Motor neuron (in vitro differentiated cells): Measurements from ENCODE around the gene MINAR1. TPM values are rescaled to one million over a fixed set of nuclear protein-coding genes. Genes with fewer than 3 reads are reported as not detected.

ENCODE experiments used
- ATAC-seq, 8 experiments: fragments of 200-7000 bp; cut with Tn5 transposase; replicated peaks in 6 of 8; 2 replicates each; pipeline ENCODE4 v1.8.0; 2021; ENCODE audit warnings: mild to moderate bottlenecking in 8 of 8, moderate library complexity in 8 of 8
- H3K27ac ChIP-seq, 2 donors: fragments of 250-450 bp; sonication (Bioruptor Pico); 2 replicates each; pipeline ENCODE4 v1.9.0; 2021; ENCODE audit warnings: antibody characterized with exemption in 2 of 2, mild to moderate bottlenecking in 2 of 2, moderate library complexity in 1 of 2
- H3K4me1 ChIP-seq, 2 donors: fragments of 250-450 bp; sonication (Bioruptor Pico); replicated peaks in 1 of 2; 2 replicates each; pipeline ENCODE4 v1.6.1; 2021; ENCODE audit warnings: antibody characterized with exemption in 2 of 2, mild to moderate bottlenecking in 2 of 2, moderate library complexity in 1 of 2
- H3K4me3 ChIP-seq, 5 donors: fragments of 250-450 bp; sonication (Bioruptor Pico); 2 replicates each; pipeline ENCODE4 v1.9.0; 2021; ENCODE audit warnings: antibody characterized with exemption in 5 of 5, mild to moderate bottlenecking in 5 of 5, moderate library complexity in 4 of 5
- WGBS, 10 experiments: fragments of 450-650 bp; shearing (Covaris generic); methylation state at CpG; one replicate each; pipeline ENCODE4 v1.0.0; 2022; 5-methylcytosine and 5-hydroxymethylcytosine counted together
- in situ Hi-C, 9 experiments: fragments of 400-800 bp; cut with MboI; loops; one replicate each; pipeline ENCODE4 v1.15.0; 2021; ENCODE audit warnings: low sequenced_read_pairs in 9 of 9, low pct_unique_long_range_greater_than_20kb in 2 of 9; ENCODE audit not compliant: unreplicated experiment in 9 of 9
- total RNA-seq, 8 experiments: library from RNA; unstranded; fragments of 300-600 nt; gene quantifications; 2 replicates each; pipeline versions ENCODE4 v1.2.3 to v1.2.4, GENCODE V29; 2022

Gene MINAR1
- total RNA-seq, 8 experiments from 2014 or later, result 1.4 to 18.6 (median 8.1) TPM

DNA sequence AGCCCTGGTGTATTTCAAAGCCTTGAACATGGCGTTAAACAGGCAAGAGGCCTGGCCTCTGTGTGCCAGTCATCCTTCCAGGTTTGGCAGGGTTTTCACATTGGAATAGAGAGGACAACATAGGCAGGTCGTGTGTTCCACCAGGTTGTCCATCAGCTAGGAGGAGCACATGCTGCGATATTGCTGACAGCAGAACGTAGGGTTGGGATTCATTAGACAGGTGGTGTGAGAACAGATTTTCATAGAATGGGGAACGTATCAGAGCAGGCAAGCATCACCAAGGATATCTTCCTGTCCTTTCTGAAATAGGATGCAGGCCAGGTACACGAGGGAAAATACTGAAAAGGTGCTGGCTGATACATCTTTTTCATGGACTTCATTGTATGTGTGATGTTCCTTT lies 26.4 kb downstream of the MINAR1 start:
- in situ Hi-C loops, result no loop called here
- Histone ChIP-seq H3K4me3 (no peak overlapping the region), H3K4me1 (no peaks in the 10 kb centered on the region), H3K27ac (no peak overlapping the region)
- 7 to 100% (median 84%) methylated on average over 1 to 6 of the region's 6 CpGs; no CpG with 5 or more reads in 2 of the 10 experiments for WGBS, 10 experiments
- ATAC-seq, result no peak

DNA sequence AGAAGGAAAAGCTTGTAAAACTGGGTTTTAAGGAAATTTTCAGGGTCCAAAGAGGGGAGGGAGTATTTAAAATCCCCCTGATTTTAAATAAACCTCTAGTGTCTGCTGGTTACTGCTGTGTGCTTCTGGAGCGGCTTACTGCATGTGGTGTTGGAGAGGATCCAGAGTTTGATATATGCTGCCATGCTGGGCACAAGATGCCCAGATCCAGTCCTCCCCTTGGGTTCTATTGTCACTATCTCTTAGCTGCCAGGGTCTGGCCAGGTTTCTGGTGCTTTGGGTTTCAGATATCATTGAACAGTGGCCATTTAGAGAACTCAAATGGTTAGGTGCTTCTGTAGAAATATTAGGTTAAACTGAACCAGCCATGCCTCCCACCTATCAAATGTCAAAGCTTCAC lies 27.5 kb downstream of the MINAR1 start:
- H3K27ac ChIP-seq, result no peak overlapping the region
- H3K4me1 ChIP-seq, result no peaks in the 10 kb centered on the region
- WGBS, 10 experiments, result 86 to 100% methylated on average over 1 of the region's 1 CpG; no CpG with 5 or more reads in 8 of the 10 experiments
- no peak for ATAC-seq
- no peak overlapping the region for H3K4me3 ChIP-seq
- in situ Hi-C loops, result no loop called here

DNA sequence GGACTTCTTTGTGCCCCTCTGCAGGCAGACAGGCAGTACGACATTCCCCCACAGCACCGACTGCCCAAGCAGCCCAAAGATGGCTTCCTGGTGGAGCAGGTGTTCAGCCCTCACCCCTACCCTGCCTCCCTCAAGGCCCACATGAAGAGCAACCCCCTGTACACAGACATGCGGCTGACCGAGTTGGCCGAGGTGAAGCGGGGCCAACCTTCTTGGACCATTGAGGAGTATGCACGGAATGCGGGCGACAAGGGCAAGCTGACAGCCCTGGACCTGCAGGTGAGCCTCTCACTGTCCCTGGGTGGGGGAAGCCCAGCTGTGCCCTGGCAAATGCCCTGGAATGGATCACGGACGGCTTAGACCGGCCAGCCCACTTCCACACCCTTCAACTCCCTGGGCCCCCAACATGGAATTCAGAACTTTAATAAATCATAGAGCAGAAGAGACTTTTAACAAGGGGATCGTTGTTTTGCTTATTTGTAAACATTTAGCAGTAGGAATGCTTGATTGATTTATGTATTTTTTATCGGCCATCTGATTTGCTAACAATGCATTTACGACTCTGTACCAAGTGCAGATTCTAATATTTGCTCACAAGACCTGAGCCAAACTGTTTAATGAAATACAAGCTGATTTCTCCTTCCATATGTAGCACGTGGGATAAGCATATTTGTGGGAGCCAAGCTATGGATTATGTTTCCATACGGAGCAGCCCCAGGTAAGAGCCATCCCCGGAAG lies 31.1 kb downstream of the MINAR1 start:
- ATAC-seq, result no peak
- WGBS, 10 experiments, result 58 to 91% (median 77%) methylated on average over 2 to 16 of the region's 18 CpGs
- in situ Hi-C loops, result no loop called here
- H3K4me3 ChIP-seq, result no peak overlapping the region
- H3K4me1 ChIP-seq, result peaks cover 0 to 10% of the 10 kb centered on the region in 2 donors
- H3K27ac ChIP-seq, result no peak overlapping the region

DNA sequence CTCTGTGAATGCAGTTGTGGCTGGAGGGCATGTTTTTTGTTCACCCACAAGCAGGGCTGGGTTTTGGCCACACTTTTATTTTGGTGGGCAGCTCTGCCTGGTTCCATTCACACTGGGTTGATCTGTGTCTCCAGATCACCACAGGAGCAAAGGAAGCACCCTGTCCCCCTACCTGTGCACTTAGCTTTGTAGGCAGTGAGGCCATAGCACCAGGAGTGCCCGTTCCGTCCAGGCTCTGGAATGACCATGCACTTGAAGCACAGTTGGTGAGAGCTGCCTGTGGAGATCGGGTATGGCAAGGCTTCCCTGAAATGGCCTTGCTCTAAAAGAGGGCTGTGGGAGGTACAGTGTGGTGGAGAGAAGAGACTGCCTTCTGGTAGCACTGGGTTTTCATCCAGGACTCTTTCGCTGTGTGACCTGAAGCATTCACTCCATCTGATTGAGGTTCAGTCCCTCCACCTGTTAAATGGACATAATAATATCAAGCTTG lies 31.7 kb downstream of the MINAR1 start:
- WGBS, 10 experiments, result 53 to 100% (median 92%) methylated on average over 1 to 3 of the region's 4 CpGs; no CpG with 5 or more reads in 4 of the 10 experiments
- H3K4me1 ChIP-seq, result peaks cover 0 to 10% of the 10 kb centered on the region in 2 donors
- no peak for ATAC-seq
- in situ Hi-C loops, result no loop called here
- no peak overlapping the region for H3K27ac ChIP-seq
- no peak overlapping the region for H3K4me3 ChIP-seq

DNA sequence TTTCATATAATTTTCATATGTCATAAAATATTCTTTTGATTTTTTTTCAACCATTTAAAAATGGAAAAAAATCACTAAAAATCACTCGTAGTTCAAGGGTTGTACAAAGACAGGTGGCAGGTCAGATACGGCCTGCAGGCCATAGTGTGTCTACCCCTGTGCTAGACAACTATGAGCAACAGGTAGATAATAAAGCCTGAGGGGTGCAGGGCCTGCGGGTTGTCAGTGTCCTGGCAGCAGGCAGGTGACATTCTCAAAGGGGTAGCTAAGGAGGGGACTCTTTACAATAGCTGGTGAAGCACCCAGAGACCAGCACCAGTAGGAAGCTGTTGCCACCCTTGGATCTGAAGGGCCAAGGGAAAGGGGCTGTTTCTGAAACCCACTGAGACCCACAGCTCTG lies 34.4 kb downstream of the MINAR1 start:
- H3K4me3 ChIP-seq, result no peak overlapping the region
- no peak overlapping the region for H3K27ac ChIP-seq
- no peak for ATAC-seq
- WGBS, 10 experiments, result 20 to 100% (median 78%) methylated on average over 1 to 3 of the region's 3 CpGs; no CpG with 5 or more reads in 3 of the 10 experiments
- in situ Hi-C loops, result no loop called here
- H3K4me1 ChIP-seq, result peaks cover 0 to 10% of the 10 kb centered on the region in 2 donors

DNA sequence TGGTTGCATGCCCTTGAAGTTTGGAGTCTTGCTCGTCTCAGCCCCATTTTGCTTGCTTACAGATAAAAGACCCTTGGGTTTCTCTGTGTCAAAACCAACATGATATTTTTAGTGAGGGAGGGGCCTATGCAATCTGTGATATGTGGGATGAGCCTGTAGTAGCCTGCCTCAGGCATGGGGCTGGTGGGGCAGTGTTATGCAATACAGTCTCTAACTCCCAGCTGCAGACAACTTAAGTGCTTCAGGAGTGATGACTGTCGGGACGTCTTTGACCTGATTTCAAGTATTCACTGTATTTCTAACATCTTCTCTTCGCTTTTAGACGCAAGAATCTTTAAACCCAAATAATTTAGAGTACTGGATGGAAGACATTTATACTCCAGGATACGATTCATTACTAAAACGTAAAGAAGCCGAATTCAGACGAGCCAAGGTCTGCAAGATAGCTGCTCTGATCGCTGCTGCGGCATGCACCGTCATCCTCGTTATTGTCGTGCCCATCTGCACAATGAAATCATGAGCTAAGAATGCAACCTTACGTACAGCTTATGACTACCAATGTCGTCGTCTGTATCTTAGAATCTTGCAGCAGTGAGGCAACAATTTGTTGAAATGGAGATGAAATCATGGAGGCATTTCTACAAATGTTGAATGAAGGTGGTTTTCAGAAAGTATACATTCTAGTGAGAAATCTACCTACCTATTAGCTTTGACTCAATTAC lies 35.9 kb downstream of the MINAR1 start:
- Histone ChIP-seq H3K4me1 (peaks cover 0 to 10% of the 10 kb centered on the region in 2 donors), H3K27ac (no peak overlapping the region), H3K4me3 (no peak overlapping the region)
- in situ Hi-C loops, result no loop called here
- ATAC-seq, result peak in 3 of 8 experiments; percentile 36 to 90 (median 70)
- WGBS, 10 experiments, result 63 to 97% (median 85%) methylated on average over 4 to 16 of the region's 17 CpGs

DNA sequence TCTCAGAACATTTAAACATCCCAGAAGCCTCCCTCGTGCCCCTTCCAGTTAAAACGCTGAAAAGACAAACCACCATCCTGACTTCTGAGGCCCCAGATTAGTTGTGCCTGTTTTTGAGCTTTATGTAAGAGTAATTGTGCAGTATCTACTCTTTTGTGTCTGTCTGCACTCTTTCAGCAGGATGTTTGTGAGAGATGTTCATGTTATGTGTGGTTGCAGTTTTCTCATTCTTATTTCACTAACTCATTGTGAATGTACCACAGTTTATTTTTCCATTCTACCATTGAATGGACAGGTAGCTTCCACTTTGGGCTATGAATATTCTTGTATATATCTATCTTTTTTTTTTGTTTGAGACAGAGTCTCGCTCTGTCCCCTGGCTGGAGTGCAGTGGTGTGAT lies 40.3 kb downstream of the MINAR1 start:
- in situ Hi-C loops, result no loop called here
- Histone ChIP-seq H3K4me1 (peaks cover 0 to under 1% of the 10 kb centered on the region in 2 donors), H3K27ac (no peak overlapping the region), H3K4me3 (no peak overlapping the region)
- WGBS, 10 experiments, result 70 to 100% (median 97%) methylated on average over 1 to 3 of the region's 3 CpGs; no CpG with 5 or more reads in 2 of the 10 experiments
- no peak for ATAC-seq

DNA sequence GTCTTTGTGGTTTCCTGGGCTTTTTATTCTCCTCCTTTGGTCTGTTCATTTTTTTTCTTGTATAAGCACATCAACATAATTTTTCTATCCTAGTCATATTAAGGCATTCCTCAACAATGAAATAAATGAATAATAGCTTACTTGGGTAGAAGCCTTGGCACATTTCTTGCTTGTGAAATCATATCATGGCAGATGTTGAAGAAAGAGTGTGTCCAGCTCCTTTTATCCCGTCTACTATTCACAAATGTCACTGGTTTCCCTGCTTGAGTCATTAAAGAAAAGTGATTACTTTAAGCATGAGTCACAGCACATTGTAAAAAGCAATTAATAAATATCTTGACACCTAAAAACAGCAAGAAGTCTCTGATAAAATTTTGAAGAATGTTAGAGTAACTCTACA lies 42.1 kb downstream of the MINAR1 start:
- Histone ChIP-seq H3K4me3 (no peak overlapping the region), H3K4me1 (no peaks in the 10 kb centered on the region), H3K27ac (no peak overlapping the region)
- peak in 3 of 8 experiments; percentile 51 to 80 (median 51) for ATAC-seq
- in situ Hi-C loops, result no loop called here
- WGBS, 10 experiments, result 0 to 82% (median 35%) methylated on average over 1 of the region's 1 CpG; no CpG with 5 or more reads in 2 of the 10 experiments

DNA sequence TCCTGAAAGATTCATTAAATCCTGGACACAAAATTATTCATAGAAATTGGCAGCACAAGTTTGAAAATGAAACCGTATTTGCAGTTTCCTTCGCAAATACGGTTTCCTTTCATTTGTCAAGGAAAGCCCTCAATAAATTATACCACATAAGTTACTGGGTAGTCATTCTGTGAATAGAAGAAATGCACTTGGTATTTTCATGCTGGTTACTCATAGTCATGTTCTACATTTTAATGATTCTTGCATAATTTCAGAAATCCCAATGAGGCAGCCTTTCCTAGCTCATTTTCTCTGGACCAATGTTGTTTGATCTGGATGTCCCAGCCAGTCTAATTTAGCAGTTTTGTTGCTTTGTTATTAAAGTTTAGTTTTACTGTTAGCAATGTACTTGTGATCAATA lies 43.2 kb downstream of the MINAR1 start:
- ATAC-seq, result peak in 2 of 8 experiments; percentile 68 to 80
- WGBS, 10 experiments, result 7 to 100% (median 89%) methylated on average over 1 to 3 of the region's 3 CpGs; no CpG with 5 or more reads in 1 of the 10 experiments
- Histone ChIP-seq H3K27ac (no peak overlapping the region), H3K4me3 (no peak overlapping the region), H3K4me1 (no peaks in the 10 kb centered on the region)
- in situ Hi-C loops, result no loop called here

DNA sequence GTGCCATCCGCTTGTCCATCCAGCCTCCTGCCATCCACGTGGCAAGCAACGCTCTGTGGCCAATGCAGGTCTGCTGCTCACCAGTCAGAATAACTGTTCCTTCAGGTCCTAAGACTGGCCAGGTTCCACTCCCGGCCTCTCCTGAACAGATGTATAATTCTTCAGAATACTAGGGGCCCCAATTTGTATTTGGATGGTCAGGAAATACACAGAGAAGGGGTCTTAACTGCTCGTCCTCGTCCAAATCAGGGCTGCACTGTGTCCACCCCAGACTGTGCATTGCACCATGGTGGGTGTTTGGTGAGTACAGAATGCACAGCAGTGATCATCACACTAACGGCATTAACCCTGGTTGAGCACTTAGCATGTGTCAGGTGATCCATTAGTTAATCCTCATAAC lies 46.0 kb downstream of the MINAR1 start:
- ATAC-seq, result no peak

DNA sequence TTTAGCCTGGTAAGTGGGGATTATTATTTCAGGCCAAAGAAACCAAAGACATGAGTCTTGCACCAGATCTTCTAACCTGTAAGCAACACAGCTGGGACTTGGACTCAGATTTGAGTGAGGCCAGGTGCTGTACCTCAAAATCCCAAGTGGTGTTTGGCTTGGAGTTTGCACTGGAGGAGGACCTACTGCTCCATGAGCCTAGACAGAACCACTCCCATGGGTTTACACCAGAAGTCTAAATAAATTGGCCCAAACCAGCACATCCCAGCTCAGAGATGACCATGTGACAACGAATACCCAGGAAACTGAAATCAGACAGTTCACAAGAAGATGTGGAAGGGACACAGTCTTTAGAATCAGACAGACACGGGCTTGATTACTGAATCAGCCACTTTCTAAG lies 47.5 kb downstream of the MINAR1 start:
- 0 to 92% (median 60%) methylated on average over 1 to 2 of the region's 2 CpGs; no CpG with 5 or more reads in 5 of the 10 experiments for WGBS, 10 experiments
- in situ Hi-C loops, result no loop called here
- Histone ChIP-seq H3K4me3 (no peak overlapping the region), H3K4me1 (no peaks in the 10 kb centered on the region), H3K27ac (no peak overlapping the region)
- ATAC-seq, result no peak

More for the DNA sequence above, 46.0 kb downstream of the MINAR1 start:
- Histone ChIP-seq H3K4me3 (no peak overlapping the region), H3K4me1 (no peaks in the 10 kb centered on the region), H3K27ac (no peak overlapping the region)
- in situ Hi-C loops, result no loop called here
- 60 to 100% (median 85%) methylated on average over 1 to 7 of the region's 7 CpGs; no CpG with 5 or more reads in 1 of the 10 experiments for whole genome bisulfite sequencing, 10 experiments

DNA sequence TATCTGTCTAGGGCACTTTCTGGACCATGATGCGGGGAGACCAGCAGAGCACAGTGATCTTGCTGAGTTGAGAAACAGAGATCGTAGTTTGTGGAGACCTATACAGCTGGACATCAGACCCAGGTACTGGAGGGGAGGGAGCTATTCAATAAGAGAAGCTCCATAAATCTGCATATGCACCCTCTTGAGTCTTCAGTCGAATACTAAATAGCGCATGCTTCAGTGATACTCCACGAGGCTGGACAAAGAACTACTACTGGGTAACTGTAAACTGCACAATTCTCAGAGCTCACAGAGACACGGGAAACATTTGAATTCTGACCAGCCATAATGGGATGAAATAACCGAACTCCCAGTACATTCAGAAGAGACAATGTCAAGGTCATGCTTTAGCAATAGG lies 49.7 kb downstream of the MINAR1 start:
- H3K27ac ChIP-seq, result no peak overlapping the region
- in situ Hi-C loops, result no loop called here
- WGBS, 10 experiments, result 56 to 97% (median 68%) methylated on average over 2 to 7 of the region's 7 CpGs; no CpG with 5 or more reads in 3 of the 10 experiments
- H3K4me1 ChIP-seq, result no peaks in the 10 kb centered on the region
- H3K4me3 ChIP-seq, result no peak overlapping the region
- ATAC-seq, result peak in 3 of 8 experiments; percentile 57 to 80 (median 75)
